Gastroesophageal sphincter (tissue), 3 donors: ENCODE measurements around the gene UROC1.

Experiments
- CTCF ChIP-seq, 4 experiments: fragments of 200-600 bp in 2 of 4; fragments of 450-650 bp in 2 of 4; sonication (generic) in 1 of 4; IDR thresholded peaks; one replicate each; pipeline ENCODE4 v1.5.1; 2017 to 2019; ENCODE audit warnings: antibody characterized with exemption in 4 of 4, mild to moderate bottlenecking in 2 of 4, moderate library complexity in 2 of 4
- EP300 ChIP-seq: sonication (generic); formaldehyde crosslinking; IDR thresholded peaks from one replicate; pipeline ENCODE4 v1.6.1; 2017; ENCODE audit warnings: antibody characterized with exemption, mild to moderate bottlenecking
- POLR2AphosphoS5 ChIP-seq: sonication (generic); formaldehyde crosslinking; IDR thresholded peaks from one replicate; pipeline ENCODE4 v1.6.1; 2017; ENCODE audit warnings: antibody characterized with exemption

- TF ChIP-seq CTCF (IDR thresholded peaks at IDR 0.05) (no peak), POLR2AphosphoS5 (no peak), EP300 (no peak)
Measured at GRCh38 chr3:126433105-126433430, 84.5 kb downstream of the UROC1 start.
